ENCODE measurements around the gene NCKAP5. TPM values are rescaled to one million over a fixed set of nuclear protein-coding genes. Genes with fewer than 3 reads are reported as not detected.

Gene NCKAP5
- total RNA-seq, 1 donor from 2014 or later: 8.8 TPM

GRCh38 chr2:133512121-133512520 lies 56.1 kb downstream of the NCKAP5 start:
- no peaks in the 10 kb centered on the region for H3K36me3 ChIP-seq
- no peak overlapping the region for H3K4me3 ChIP-seq
- H3K27me3 ChIP-seq: no peaks in the 10 kb centered on the region
- H3K27ac ChIP-seq: no peak overlapping the region
- DNase-seq (ENCODE audit: extremely low spot score in 2 of 2): no peak
- intact Hi-C loops (cut with DNase I): no loop called here
- no peak for TF ChIP-seq POLR2AphosphoS5 (IDR thresholded peaks at IDR 0.05; ENCODE audit: insufficient read depth in 1 of 2, low read depth in 1 of 2)
- TF ChIP-seq CTCF (IDR thresholded peaks at IDR 0.05): no peak
- TF ChIP-seq POLR2A (IDR thresholded peaks at IDR 0.05): no peak
- no peaks in the 10 kb centered on the region for H3K9me3 ChIP-seq
- H3K4me1 ChIP-seq: no peaks in the 10 kb centered on the region

GRCh38 chr2:133511679-133512078 lies 56.6 kb downstream of the NCKAP5 start:
- Histone ChIP-seq H3K27me3 (no peaks in the 10 kb centered on the region), H3K9me3 (no peaks in the 10 kb centered on the region), H3K4me1 (no peaks in the 10 kb centered on the region), H3K36me3 (no peaks in the 10 kb centered on the region), H3K27ac (no peak overlapping the region), H3K4me3 (no peak overlapping the region)
- no peak for TF ChIP-seq POLR2AphosphoS5 (IDR thresholded peaks at IDR 0.05; ENCODE audit: insufficient read depth in 1 of 2, low read depth in 1 of 2)
- no peak for TF ChIP-seq CTCF (IDR thresholded peaks at IDR 0.05)
- intact Hi-C loops (cut with DNase I): no loop called here
- DNase-seq (ENCODE audit: extremely low spot score in 2 of 2): no peak

- DNase-seq (ENCODE audit: extremely low spot score in 2 of 2): no peak
- intact Hi-C loops (cut with DNase I): no loop called here
- H3K27ac ChIP-seq: no peak overlapping the region
- no peaks in the 10 kb centered on the region for H3K9me3 ChIP-seq
- no peaks in the 10 kb centered on the region for H3K27me3 ChIP-seq
- peaks cover 7% of the 10 kb centered on the region for H3K4me1 ChIP-seq
- no peak overlapping the region for H3K4me3 ChIP-seq
- no peaks in the 10 kb centered on the region for H3K36me3 ChIP-seq
- TF ChIP-seq POLR2AphosphoS5 (IDR thresholded peaks at IDR 0.05; ENCODE audit: insufficient read depth in 1 of 2, low read depth in 1 of 2): no peak
- no peak for TF ChIP-seq CTCF (IDR thresholded peaks at IDR 0.05)
- TF ChIP-seq POLR2A (IDR thresholded peaks at IDR 0.05): no peak
Measured at GRCh38 chr2:133509777-133510176, 58.5 kb downstream of the NCKAP5 start.

GRCh38 chr2:133508546-133509165 lies 59.6 kb downstream of the NCKAP5 start:
- Histone ChIP-seq H3K27me3 (no peaks in the 10 kb centered on the region), H3K9me3 (no peaks in the 10 kb centered on the region), H3K4me1 (peaks cover 13% of the 10 kb centered on the region), H3K4me3 (no peak overlapping the region), H3K27ac (no peak overlapping the region), H3K36me3 (no peaks in the 10 kb centered on the region)
- no peak for DNase-seq (ENCODE audit: extremely low spot score in 2 of 2)
- no peak for TF ChIP-seq POLR2AphosphoS5 (IDR thresholded peaks at IDR 0.05; ENCODE audit: insufficient read depth in 1 of 2, low read depth in 1 of 2)
- intact Hi-C loops (cut with DNase I): no loop called here

GRCh38 chr2:133506996-133507395 lies 61.3 kb downstream of the NCKAP5 start:
- intact Hi-C loops (cut with DNase I): no loop called here
- Histone ChIP-seq H3K36me3 (no peaks in the 10 kb centered on the region), H3K9me3 (no peaks in the 10 kb centered on the region), H3K27me3 (no peaks in the 10 kb centered on the region), H3K4me1 (peaks cover 13% of the 10 kb centered on the region), H3K27ac (no peak overlapping the region), H3K4me3 (no peak overlapping the region)
- TF ChIP-seq CTCF (IDR thresholded peaks at IDR 0.05) (no peak), POLR2AphosphoS5 (IDR thresholded peaks at IDR 0.05; ENCODE audit: insufficient read depth in 1 of 2, low read depth in 1 of 2) (no peak), POLR2A (IDR thresholded peaks at IDR 0.05) (no peak)
- no peak for DNase-seq (ENCODE audit: extremely low spot score in 2 of 2)

Measured in vagina (tissue), 2 donors.